GM12875 (cell line): ENCODE data around the gene CNRIP1.

ENCODE experiments used
- H3K4me3 ChIP-seq: one replicate; pipeline ENCODE4 v1.5.1; 2011; ENCODE audit warnings: low read depth, low read length, control low read depth
- CTCF ChIP-seq: IDR thresholded peaks from 2 replicates; pipeline ENCODE4 v1.5.1; 2011; ENCODE audit warnings: low read depth, mild to moderate bottlenecking, control low read depth, inconsistent platforms, low read length, moderate library complexity, borderline replicate concordance; ENCODE audit not compliant: insufficient read depth

CNRIP1 gene

GRCh38 chr2:68272246-68272994 is 47.3 kb downstream of the CNRIP1 start:
- no peak for TF ChIP-seq CTCF
- H3K4me3 ChIP-seq, result no peak overlapping the region

- H3K4me3 ChIP-seq, result no peak overlapping the region
- TF ChIP-seq CTCF, result no peak
Observed at GRCh38 chr2:68266655-68267054, 53.1 kb downstream of the CNRIP1 start.

GRCh38 chr2:68263632-68264031 is 56.1 kb downstream of the CNRIP1 start:
- no peak overlapping the region for H3K4me3 ChIP-seq
- TF ChIP-seq CTCF, result no peak

GRCh38 chr2:68258851-68259250 is 60.9 kb downstream of the CNRIP1 start:
- no peak overlapping the region for H3K4me3 ChIP-seq
- no peak for TF ChIP-seq CTCF

GRCh38 chr2:68256093-68256450 is 63.7 kb downstream of the CNRIP1 start:
- TF ChIP-seq CTCF, result no peak
- H3K4me3 ChIP-seq, result no peak overlapping the region

GRCh38 chr2:68253219-68254068 is 66.3 kb downstream of the CNRIP1 start:
- H3K4me3 ChIP-seq, result peak overlapping the region; percentile 85
- TF ChIP-seq CTCF, result no peak
